IMR-90 (cell line): ENCODE measurements around the gene ANAPC5. TPM values are rescaled to one million over a fixed set of nuclear protein-coding genes. Genes with fewer than 3 reads are reported as not detected.

Source experiments
- ATAC-seq: fragments of 200-7000 bp; cut with Tn5 transposase; 2 replicates; pipeline ENCODE4 v1.9.1; 2020; ENCODE audit warnings: low read depth, mild to moderate bottlenecking, moderate library complexity
- BruUV-seq: library from RNA; stranded (reverse); fragments of 400-500 nt; replicated peaks from 2 replicates; lab custom pipeline; 2021; lab: Mats Ljungman, UMichigan
- CTCF ChIA-PET: fragments of 300-600 bp; formaldehyde crosslinking; extraction: SDS; loops from one replicate; lab custom pipeline; 2021; ENCODE audit warnings: antibody characterized with exemption; lab: Yijun Ruan, JAX
- POLR2A ChIA-PET: fragments of 300-600 bp; sonication (Branson Sonifier 250); formaldehyde crosslinking; loops from one replicate; lab custom pipeline; 2022; ENCODE audit warnings: antibody characterized with exemption; ENCODE audit not compliant: unreplicated experiment; lab: Charles Lee
- DNase-seq: peaks from one replicate; pipeline ENCODE4 v3.0.0; 2013
- H2AFZ ChIP-seq: replicated peaks from 2 replicates; pipeline ENCODE3; 2013; ENCODE audit warnings: low read length, mild to moderate bottlenecking; ENCODE audit not compliant: poor library complexity
- H2AK5ac ChIP-seq: 2 replicates; pipeline ENCODE4 v1.6.1; 2013; ENCODE audit warnings: low read depth, low read length, inconsistent platforms
- H2AK9ac ChIP-seq: replicated peaks from 2 replicates; pipeline ENCODE3; 2013; ENCODE audit warnings: mild to moderate bottlenecking, low read depth, low read length, moderate library complexity; ENCODE audit not compliant: poor library complexity
- H2BK120ac ChIP-seq: 2 replicates; pipeline ENCODE4 v1.6.1; 2013; ENCODE audit warnings: low read depth, low read length, inconsistent platforms
- H2BK15ac ChIP-seq: 3 replicates; pipeline ENCODE4 v1.6.1; 2013; ENCODE audit warnings: low read depth, low read length, inconsistent platforms
- H2BK20ac ChIP-seq: 2 replicates; pipeline ENCODE4 v1.6.1; 2013; ENCODE audit warnings: low read depth, mild to moderate bottlenecking, inconsistent platforms, low read length, moderate library complexity
- H2BK5ac ChIP-seq: 2 replicates; pipeline ENCODE4 v1.6.1; 2013; ENCODE audit warnings: mild to moderate bottlenecking, low read depth, low read length, inconsistent platforms; ENCODE audit not compliant: poor library complexity, severe bottlenecking
- H3K14ac ChIP-seq: replicated peaks from 2 replicates; pipeline ENCODE4 v1.6.1; 2013; ENCODE audit warnings: low read depth, low read length, inconsistent platforms
- H3K18ac ChIP-seq: 2 replicates; pipeline ENCODE4 v1.6.1; 2013; ENCODE audit warnings: low read depth, low read length, control low read depth
- H3K23ac ChIP-seq: 2 replicates; pipeline ENCODE4 v1.6.1; 2013; ENCODE audit warnings: low read depth, low read length, inconsistent platforms
- H3K27ac ChIP-seq: 2 replicates; pipeline ENCODE4 v1.5.1; 2013; ENCODE audit warnings: mild to moderate bottlenecking, control low read depth, low read length; ENCODE audit not compliant: insufficient read depth
- H3K27me3 ChIP-seq: 2 replicates; pipeline ENCODE4 v1.6.1; 2013; ENCODE audit warnings: low read length; ENCODE audit not compliant: control insufficient read depth, insufficient read depth
- H3K36me3 ChIP-seq: 2 replicates; pipeline ENCODE4 v1.6.1; 2013; ENCODE audit warnings: low read length, mixed read lengths; ENCODE audit not compliant: control insufficient read depth, insufficient read depth
- H3K4ac ChIP-seq: 2 replicates; pipeline ENCODE4 v1.6.1; 2013; ENCODE audit warnings: low read depth, low read length, inconsistent platforms
- H3K4me1 ChIP-seq: 2 replicates; pipeline ENCODE4 v1.6.1; 2013; ENCODE audit warnings: low read length, mixed read lengths; ENCODE audit not compliant: control insufficient read depth, insufficient read depth
- H3K4me2 ChIP-seq: 2 replicates; pipeline ENCODE4 v1.6.1; 2013; ENCODE audit warnings: low read depth, mild to moderate bottlenecking, control low read depth, low read length, moderate library complexity
- H3K4me3 ChIP-seq: 2 replicates; pipeline ENCODE4 v1.5.1; 2013; ENCODE audit warnings: low read depth, mild to moderate bottlenecking, control low read depth, low read length, moderate library complexity; ENCODE audit not compliant: insufficient read depth
- H3K56ac ChIP-seq: 2 replicates; pipeline ENCODE4 v1.6.1; 2013; ENCODE audit warnings: low read length, inconsistent platforms; ENCODE audit not compliant: insufficient read depth; ENCODE audit errors: extremely low read depth
- H3K79me1 ChIP-seq, 2 experiments: 2 replicates each; pipeline ENCODE4 v1.6.1; 2013; ENCODE audit warnings: low read length in 2 of 2, inconsistent platforms in 1 of 2, low read depth in 1 of 2
- H3K9ac ChIP-seq: 2 replicates; pipeline ENCODE4 v1.6.1; 2013; ENCODE audit warnings: low read depth, low read length, control low read depth
- H3K9me1 ChIP-seq: 2 replicates; pipeline ENCODE4 v1.6.1; 2013; ENCODE audit warnings: low read length, inconsistent platforms; ENCODE audit not compliant: insufficient read depth
- H3K9me3 ChIP-seq: 2 replicates; pipeline ENCODE4 v1.6.1; 2013; ENCODE audit warnings: low read length; ENCODE audit not compliant: control insufficient read depth, insufficient read depth
- H4K20me1 ChIP-seq: 2 replicates; pipeline ENCODE4 v1.6.1; 2013; ENCODE audit warnings: low read length, inconsistent platforms; ENCODE audit not compliant: insufficient read depth
- H4K5ac ChIP-seq: 2 replicates; pipeline ENCODE4 v1.6.1; 2013; ENCODE audit warnings: mild to moderate bottlenecking, low read depth, low read length, control low read depth
- H4K8ac ChIP-seq, 2 experiments: 2 replicates each; pipeline ENCODE4 v1.6.1; 2013; ENCODE audit warnings: low read depth in 2 of 2, low read length in 2 of 2, control low read depth in 1 of 2, inconsistent platforms in 1 of 2
- H4K91ac ChIP-seq: 2 replicates; pipeline ENCODE4 v1.6.1; 2013; ENCODE audit warnings: low read depth, low read length, inconsistent platforms; ENCODE audit not compliant: insufficient read depth
- BHLHE40 ChIP-seq: fragments of 150-350 bp; IDR thresholded peaks from 2 replicates; pipeline ENCODE4 v1.6.1; 2016; ENCODE audit warnings: mild to moderate bottlenecking, low read depth, low read length
- CEBPB ChIP-seq: IDR thresholded peaks from 2 replicates; pipeline ENCODE4 v1.6.1; 2012; ENCODE audit warnings: low read depth, low read length, improper control_type of control experiment
- CHD1 ChIP-seq: IDR thresholded peaks from 2 replicates; pipeline ENCODE4 v1.6.1; 2012; ENCODE audit warnings: low read depth, low read length, improper control_type of control experiment
- CTCF ChIP-seq: conservative IDR thresholded peaks from 2 replicates; pipeline ENCODE4 v1.5.1; 2012; ENCODE audit warnings: mild to moderate bottlenecking, low read depth, low read length, improper control_type of control experiment
- ELK1 ChIP-seq: fragments of 150-350 bp; IDR thresholded peaks from 2 replicates; pipeline ENCODE4 v1.6.1; 2016; ENCODE audit warnings: low read depth, mild to moderate bottlenecking, low read length, moderate library complexity, borderline replicate concordance
- FOS ChIP-seq: fragments of 150-350 bp; IDR thresholded peaks from 2 replicates; pipeline ENCODE4 v1.6.1; 2016; ENCODE audit warnings: low read depth, low read length
- MAFK ChIP-seq: IDR thresholded peaks from 2 replicates; pipeline ENCODE4 v1.6.1; 2012; ENCODE audit warnings: low read depth, low read length, improper control_type of control experiment
- MAZ ChIP-seq: IDR thresholded peaks from 2 replicates; pipeline ENCODE4 v1.6.1; 2012; ENCODE audit warnings: low read depth, mild to moderate bottlenecking, low read length, improper control_type of control experiment, moderate library complexity, borderline replicate concordance
- MXI1 ChIP-seq: IDR thresholded peaks from 2 replicates; pipeline ENCODE4 v1.6.1; 2012; ENCODE audit warnings: low read depth, mild to moderate bottlenecking, low read length, moderate library complexity, borderline replicate concordance
- NFE2L2 ChIP-seq: fragments of 150-350 bp; IDR thresholded peaks from 2 replicates; pipeline ENCODE4 v1.6.1; 2016; ENCODE audit warnings: low read depth, mild to moderate bottlenecking, low read length
- POLR2A ChIP-seq: IDR thresholded peaks from 2 replicates; pipeline ENCODE4 v1.6.1; 2012; ENCODE audit warnings: mild to moderate bottlenecking, low read depth, low read length
- RCOR1 ChIP-seq: IDR thresholded peaks from 2 replicates; pipeline ENCODE4 v1.6.1; 2012; ENCODE audit warnings: mild to moderate bottlenecking, low read length, improper control_type of control experiment; ENCODE audit not compliant: insufficient replicate concordance
- RFX5 ChIP-seq: IDR thresholded peaks from 2 replicates; pipeline ENCODE4 v1.8.0; 2012; ENCODE audit warnings: low read depth, mild to moderate bottlenecking, low read length, moderate library complexity
- USF2 ChIP-seq: fragments of 150-350 bp; IDR thresholded peaks from 2 replicates; pipeline ENCODE4 v1.6.1; 2017; ENCODE audit warnings: mild to moderate bottlenecking, antibody characterized with exemption, low read length, low read depth
- WGBS, 2 experiments: methylation state at CpG; one replicate each; pipeline versions ENCODE4 v1.1.5 to v1.1.7; 2013; ENCODE audit warnings: missing lambda C conversion rate in 2 of 2; ENCODE audit not compliant: insufficient read length in 1 of 2; ENCODE audit errors: extremely low coverage in 2 of 2; 5-methylcytosine and 5-hydroxymethylcytosine counted together
- dilution Hi-C: fragments of 300-500 bp; cut with HindIII; formaldehyde crosslinking; loops from one replicate; pipeline ENCODE4 v1.14.3; 2018; ENCODE audit warnings: low sequenced_read_pairs; ENCODE audit not compliant: unreplicated experiment
- in situ Hi-C: fragments of 300-500 bp; cut with MboI; formaldehyde crosslinking; loops from 3 replicates; pipeline ENCODE4 v1.14.3; 2019; ENCODE audit warnings: low sequenced_read_pairs, inconsistent platforms, mixed read lengths
- intact Hi-C: fragments of 100-400 bp; cut with micrococcal nuclease; formaldehyde crosslinking; loops from 2 replicates; pipeline ENCODE4 v1.10.0; 2022
- polyA plus RNA-seq, 3 experiments: library from polyadenylated mRNA; depleted of rRNA; stranded (reverse); fragments of >200 nt; gene quantifications; 2 replicates each; pipeline ENCODE4 v1.2.3, GENCODE V29; 2012; ENCODE audit warnings: low replicate concordance in 1 of 3
- total RNA-seq: library from RNA; depleted of rRNA; stranded (reverse); fragments of >200 nt; gene quantifications from 2 replicates; pipeline ENCODE4 v1.2.3, GENCODE V29; 2012

Gene ANAPC5
- total and polyA plus RNA-seq, 2 of the 4 experiments (the other 2 are of a cell fraction), result 157 to 211 TPM

GRCh38 chr12:121358073-121358472, 5.9 kb upstream of the ANAPC5 start:
- no peak overlapping the region for H3K14ac ChIP-seq
- H3K4me2 ChIP-seq, result no peak overlapping the region
- H2BK120ac ChIP-seq, result no peak overlapping the region
- no peak overlapping the region for H3K9ac ChIP-seq
- BruUV-seq, result no TSS peak
- H4K91ac ChIP-seq, result no peak overlapping the region
- H3K4ac ChIP-seq, result no peak overlapping the region
- H2BK15ac ChIP-seq, result no peak overlapping the region
- no peak overlapping the region for H3K56ac ChIP-seq
- no peak overlapping the region for H2AFZ ChIP-seq
- POLR2A ChIA-PET, result no interaction called here
- H3K4me1 ChIP-seq, result no peaks in the 10 kb centered on the region
- TF ChIP-seq FOS, result no peak
- TF ChIP-seq MAFK, result no peak
- TF ChIP-seq RCOR1, result no peak
- no peak for TF ChIP-seq CTCF
- TF ChIP-seq BHLHE40, result no peak
- TF ChIP-seq CHD1, result no peak
- TF ChIP-seq POLR2A, result no peak
- TF ChIP-seq MAZ, result no peak
- TF ChIP-seq ELK1, result no peak
- no peak for TF ChIP-seq MXI1
- TF ChIP-seq RFX5, result no peak
- TF ChIP-seq USF2, result no peak
- TF ChIP-seq CEBPB, result no peak
- no peak for TF ChIP-seq NFE2L2
- H2BK5ac ChIP-seq, result no peak overlapping the region
- no peak overlapping the region for H2AK5ac ChIP-seq
- CTCF ChIA-PET, result no interaction called here
- no peaks in the 10 kb centered on the region for H3K9me3 ChIP-seq
- no peaks in the 10 kb centered on the region for H3K36me3 ChIP-seq
- H4K8ac ChIP-seq, result no peak overlapping the region
- no peak overlapping the region for H4K5ac ChIP-seq
- no peak overlapping the region for H3K23ac ChIP-seq
- intact Hi-C loops, result no loop called here
- in situ Hi-C loops, result no loop called here
- H3K4me3 ChIP-seq, result no peak overlapping the region
- dilution Hi-C loops, result no loop called here
- H3K18ac ChIP-seq, result no peak overlapping the region
- no peak for ATAC-seq
- no peaks in the 10 kb centered on the region for H3K9me1 ChIP-seq
- no peaks in the 10 kb centered on the region for H4K20me1 ChIP-seq
- H2AK9ac ChIP-seq, result no peak overlapping the region
- no peak for DNase-seq
- H3K27ac ChIP-seq, result no peak overlapping the region
- H2BK20ac ChIP-seq, result no peak overlapping the region
- WGBS, 2 experiments, result no CpG with 5 or more reads among the region's 3 CpGs
- H3K27me3 ChIP-seq, result no peaks in the 10 kb centered on the region; the same call in 1 of the 2 replicates
- H3K79me1 ChIP-seq, result no peaks in the 10 kb centered on the region
